NCI-H2107 (cell line): Measurements from ENCODE around the gene DMD.
"Not testable (repeated sequence)": the region's sequence is repeated elsewhere in the genome, so short reads cannot be mapped to it uniquely, and the experiment has no call there.

Experiments
- DNase-seq: peaks from one replicate; lab custom pipeline; 2025; lab: John Stamatoyannopoulos, UW

The DMD gene

DNA sequence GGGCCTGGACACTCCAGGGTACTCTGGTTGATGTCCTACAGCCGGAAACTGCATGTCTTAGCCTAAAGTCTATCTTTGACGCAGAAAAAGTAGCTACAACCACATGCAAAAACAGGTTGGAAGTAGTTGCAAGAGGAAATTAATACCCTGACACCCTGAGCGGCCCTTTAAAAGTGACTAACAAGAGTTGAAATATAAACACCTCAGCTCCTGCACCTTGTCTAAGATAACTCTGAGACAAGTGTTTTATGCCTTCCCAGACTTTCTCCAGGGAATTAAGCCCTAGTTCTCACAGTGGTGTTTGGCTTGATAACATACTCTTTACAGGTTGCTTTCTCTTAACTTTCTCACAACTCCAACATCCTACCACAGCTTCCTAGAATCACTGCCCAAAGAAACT lies 943.1 kb downstream of the DMD start:
- DNase-seq: no peak

DNA sequence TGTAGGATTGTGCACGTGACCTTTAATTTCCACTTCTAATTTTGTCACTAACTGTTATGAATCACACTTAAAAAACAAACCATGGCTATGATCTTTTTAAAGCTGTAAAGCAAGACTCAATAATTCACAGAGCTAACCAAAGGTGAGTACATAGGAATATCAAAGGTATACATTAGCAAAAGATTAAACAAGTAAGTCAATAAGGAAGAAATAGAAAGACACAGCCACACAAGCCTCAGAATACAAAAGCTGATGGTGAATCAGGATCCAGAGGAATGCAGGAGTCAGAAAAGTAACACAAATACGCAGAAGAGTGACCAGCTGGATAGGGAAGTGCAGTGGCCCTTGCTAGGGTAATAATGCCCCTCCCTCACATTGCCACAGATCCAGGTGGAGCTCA lies 943.6 kb downstream of the DMD start:
- DNase-seq: no peak

DNA sequence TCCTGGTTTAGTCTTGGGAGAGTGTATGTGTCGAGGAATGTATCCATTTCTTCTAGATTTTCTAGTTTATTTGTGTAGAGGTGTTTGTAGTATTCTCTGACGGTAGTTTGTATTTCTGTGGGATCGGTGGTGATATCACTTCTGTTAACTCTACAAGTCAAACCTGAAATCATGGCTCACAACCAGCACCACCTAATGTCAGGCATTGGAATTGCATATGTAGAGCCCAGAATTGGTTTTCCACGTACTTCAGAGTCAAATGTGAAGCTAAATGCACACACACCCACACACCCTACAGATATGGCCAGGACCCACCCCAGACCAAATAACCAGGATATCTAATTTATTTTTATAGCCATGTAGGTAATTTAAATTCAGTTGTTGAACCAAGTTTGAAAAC lies 964.7 kb downstream of the DMD start:
- not testable (repeated sequence) for DNase-seq

DNA sequence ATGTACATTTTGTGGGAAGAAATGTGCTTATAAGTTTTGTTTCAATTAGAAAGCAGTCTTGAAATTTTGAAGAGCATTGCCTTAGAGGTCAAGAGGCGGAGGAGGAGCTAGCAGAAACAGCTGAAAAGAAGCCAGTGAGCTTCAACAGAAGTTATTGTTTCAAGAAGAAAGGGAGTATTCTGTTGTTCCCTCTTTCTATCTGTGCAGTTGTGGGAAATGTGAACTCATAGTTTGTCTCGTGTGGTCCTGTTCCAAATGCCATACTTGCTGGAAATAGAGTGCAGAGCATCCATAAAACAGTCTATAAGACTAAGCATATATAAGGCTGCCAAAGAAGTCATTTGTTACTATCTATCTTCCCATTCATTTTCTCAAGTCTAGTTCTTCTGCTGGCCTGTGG lies 1015.7 kb downstream of the DMD start:
- DNase-seq: no peak

DNA sequence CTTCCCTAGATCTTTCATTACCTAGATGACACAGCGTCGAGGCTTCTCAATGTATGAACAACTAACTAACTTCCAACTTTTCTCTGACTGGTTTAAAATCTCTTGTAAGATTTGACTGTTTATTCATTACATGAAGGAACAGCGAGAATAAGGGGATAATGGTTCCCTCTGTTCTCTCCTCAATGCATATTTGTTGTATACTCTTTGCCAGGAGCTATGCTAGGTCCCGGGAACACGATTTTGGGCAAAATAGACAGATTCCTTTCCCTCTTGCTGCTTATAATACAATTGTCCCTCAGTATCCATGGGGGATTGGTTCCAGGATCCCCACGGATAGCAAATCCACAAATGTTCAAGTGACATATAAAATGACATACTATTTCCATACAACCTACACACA lies 1020.0 kb downstream of the DMD start:
- no peak for DNase-seq

DNA sequence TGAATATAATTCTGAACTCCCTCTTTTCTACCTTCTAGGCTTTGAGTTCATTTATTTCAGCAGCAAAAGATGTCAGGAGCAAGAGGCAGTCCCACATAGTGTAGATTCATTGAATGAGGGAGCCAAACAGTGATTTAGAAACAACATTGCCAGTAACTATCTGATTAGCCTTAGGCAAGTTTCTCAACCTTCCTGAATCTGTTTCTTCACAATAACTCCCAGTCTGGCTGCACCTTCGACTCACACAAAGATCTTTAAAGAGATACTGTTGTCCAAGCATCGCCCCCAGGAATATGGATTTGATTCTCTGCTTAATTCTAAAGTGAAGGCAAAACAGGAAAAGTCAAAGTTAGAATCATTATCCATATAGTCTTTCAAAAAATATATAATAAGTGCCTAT lies 1026.2 kb downstream of the DMD start:
- no peak for DNase-seq

DNA sequence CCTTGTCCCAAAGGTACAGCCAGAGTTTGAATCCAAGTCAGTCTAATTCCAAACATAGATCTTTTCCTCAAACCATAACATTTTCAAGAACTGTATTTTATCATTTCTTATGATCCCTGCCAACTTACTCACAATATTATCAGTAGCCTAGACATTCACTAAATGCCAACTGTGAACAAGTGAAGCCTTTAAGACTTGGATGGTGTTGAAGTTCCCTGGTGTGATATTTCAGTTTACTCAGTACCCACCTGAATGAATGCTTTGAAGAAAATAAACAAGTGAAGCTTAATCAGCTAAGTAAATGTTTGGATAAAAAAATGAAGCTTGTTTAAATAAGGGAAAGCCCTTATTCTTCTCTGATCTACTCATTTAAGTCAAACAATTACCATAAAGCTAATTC lies 1028.3 kb downstream of the DMD start:
- DNase-seq: no peak

DNA sequence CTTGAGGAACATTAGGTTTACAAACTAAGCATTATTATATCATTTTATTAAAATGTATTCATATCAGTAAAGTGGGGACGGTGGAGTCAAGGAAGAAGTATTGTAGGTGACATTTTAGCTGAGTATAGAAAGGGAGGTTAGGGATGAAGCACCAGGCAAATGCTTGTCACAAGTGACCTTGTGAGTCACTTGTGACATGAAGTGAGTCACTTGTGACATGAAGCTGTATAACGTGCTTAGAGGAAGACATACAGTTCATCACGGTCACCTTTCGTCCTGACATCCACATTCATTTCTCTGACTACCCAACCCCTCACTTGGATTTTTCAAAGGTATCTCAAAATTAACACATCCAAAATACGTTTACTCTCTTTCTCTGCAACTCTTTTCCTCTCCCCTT lies 1034.8 kb downstream of the DMD start:
- no peak for DNase-seq

DNA sequence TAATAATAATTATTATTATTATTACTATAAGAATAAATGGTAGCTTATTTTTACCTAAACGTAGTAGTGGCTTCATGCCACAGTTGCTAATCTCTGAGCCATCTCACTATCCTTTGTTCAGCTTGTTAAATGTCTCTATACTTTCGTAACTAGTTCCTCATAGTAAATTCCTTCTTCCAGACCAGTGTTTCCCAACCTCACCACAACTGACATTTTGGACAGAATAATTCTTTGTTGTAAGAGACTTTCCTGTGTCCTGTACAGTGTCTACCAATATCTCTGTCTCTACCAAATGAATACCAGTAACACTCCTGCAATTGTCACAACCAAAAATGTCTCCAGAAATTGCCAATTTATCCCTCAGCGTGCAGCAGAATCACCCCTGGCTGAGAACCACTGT lies 1040.9 kb downstream of the DMD start:
- DNase-seq: no peak

DNA sequence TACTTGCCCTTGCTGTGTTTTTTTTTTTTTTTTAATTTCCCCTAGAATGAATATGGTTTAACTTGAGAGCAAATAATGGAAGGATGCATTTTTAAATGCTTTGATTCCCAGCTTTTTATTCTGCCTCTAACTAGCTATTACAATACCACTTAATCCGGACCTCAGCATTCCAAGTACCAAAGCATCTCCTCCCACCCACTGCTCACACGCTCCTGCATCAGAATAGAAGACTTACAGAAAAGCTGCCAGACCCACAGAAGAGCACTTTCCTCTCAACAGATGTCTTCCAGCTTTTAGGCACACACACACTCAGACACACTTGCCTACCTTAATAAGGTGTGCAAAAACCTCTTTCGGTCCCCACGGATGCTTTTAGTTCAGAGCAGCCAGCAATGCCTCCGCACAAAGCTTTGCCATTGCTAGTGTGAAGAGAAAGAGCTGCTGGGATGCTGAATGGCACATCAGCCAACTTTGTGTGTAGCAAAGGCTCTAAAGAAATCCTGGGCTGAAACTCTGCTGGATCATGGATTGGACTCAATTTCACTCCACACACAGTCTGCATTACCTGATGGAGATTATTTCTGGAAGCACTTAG lies 1056.2 kb downstream of the DMD start:
- DNase-seq: no peak

DNA sequence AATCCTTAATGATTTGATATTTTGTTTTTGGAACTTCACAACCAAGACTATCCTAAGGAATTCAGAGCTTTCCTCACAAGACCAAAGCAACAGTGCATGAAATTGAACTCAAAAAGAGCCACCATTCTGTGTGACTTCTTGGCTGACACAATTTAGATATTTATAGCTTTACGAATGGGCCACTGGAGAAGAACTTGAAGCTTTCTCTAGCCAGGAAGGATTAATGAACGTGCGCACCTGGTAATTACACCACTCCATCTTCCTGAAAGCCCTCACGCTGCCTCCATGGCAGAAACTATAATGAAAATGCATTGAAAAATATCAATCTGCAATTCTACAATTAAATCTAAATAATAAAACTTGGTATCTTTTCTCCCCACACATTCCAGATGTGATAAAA lies 1057.8 kb downstream of the DMD start:
- no peak for DNase-seq

DNA sequence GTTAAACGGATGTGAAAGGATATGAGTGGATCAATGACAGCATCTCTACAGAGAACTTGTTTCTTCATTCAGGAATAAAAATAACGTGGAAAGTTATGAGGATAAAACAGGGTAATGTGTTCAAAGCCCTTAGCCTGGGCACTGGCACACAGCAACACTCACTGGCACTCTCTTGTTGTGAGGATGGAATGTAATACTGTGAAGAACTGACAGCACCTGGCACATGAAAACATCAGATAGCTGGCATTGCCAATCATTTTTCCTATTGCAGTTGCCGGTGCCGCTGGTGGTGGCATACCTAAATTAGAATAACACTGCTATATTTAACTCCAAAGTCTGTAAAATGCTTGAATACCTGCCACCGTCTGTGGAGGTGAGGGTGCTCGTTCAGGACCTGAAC lies 1061.2 kb downstream of the DMD start:
- no peak for DNase-seq

DNA sequence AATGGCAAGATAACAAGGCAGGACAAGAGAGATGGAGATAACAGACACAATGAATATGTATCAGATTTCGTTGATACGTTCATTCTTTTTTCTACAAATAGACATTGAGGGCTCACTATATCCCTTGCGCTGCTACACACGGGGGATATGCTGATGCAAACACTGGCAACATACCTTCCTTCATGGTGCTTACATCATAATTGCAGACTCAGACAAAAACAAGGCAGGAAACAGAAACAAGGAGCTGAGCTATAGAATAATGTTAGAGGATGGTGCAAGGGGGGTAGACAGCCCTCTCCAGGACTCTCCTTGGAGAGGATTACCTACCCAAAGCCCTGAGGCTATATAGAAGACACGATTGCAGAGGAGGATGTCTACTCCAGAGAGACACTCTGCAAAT lies 1069.5 kb downstream of the DMD start:
- no peak for DNase-seq

DNA sequence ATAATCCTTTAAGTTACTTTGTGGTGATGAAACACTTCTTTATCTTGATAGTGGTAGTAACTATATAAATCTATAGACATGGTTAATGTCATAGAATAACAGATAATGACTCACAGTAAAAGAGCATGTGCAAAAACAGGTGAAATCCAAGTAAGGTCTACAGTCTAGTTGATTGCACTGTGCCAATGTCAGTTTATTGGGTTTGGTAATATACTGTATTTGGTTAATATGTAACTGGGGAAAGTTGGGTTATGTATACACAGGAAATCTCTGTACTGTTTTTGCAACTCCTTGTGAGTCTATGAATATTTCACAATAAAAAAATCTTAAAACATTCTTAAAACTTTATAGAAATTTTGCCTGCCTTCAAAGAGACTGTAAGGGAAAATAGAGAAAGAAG lies 1071.9 kb downstream of the DMD start:
- no peak for DNase-seq

DNA sequence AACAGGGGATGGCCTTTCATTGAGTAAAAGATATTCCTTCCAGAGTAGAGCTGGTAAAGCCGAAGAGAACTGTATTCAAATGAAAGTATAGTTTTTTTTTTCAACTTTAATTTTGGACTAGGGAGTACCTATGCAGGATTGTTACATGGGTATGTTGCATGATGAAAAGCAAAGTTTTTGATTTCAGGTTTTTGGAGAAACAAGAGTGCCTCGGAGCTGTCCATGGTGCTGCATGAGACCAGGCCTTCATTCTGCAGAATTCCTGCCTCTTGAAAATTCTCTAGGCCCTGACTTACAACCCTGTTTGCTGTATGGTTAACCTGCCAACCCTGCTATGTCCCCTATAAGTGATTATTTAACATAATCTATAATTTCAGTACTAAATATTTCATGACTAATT lies 1073.8 kb downstream of the DMD start:
- DNase-seq: no peak

DNA sequence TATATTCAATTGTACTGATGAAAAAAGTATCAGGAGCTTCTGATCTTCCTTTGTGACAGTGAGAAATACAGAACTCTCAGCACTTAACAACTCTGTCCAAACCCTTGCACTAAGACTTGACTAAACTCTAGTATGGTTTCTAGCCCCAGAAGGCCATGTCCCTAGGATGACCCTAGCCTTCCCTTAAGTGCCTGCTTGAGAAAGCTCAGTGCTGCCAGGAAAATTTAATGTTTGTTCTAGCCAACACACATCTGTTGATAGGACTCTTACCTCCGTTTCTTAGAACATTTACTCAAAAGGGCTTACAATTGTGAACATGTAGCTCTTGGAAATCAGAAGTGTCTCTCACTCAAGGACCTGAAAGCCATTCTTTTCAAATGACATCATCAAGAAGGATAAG lies 1084.4 kb downstream of the DMD start:
- no peak for DNase-seq

DNA sequence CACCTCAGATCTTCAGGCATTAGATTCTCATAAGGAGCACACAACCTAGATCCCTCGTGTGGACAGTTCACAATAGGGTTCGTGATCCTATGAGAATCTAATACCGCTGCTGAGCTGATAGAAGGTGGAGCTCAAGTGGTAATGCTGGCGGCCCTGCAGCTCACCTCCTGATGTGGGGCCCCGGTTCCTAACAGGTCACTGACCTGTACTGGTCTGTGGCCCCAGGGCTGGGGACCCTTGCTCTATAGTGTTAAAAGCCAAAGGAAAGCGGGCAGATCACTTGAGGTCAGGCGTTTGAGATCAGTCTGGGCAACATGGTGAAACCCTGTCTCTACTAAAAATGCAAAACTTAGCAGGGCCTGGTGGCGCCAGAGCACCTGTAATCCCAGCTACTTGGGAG lies 1092.5 kb downstream of the DMD start:
- DNase-seq: no peak

DNA sequence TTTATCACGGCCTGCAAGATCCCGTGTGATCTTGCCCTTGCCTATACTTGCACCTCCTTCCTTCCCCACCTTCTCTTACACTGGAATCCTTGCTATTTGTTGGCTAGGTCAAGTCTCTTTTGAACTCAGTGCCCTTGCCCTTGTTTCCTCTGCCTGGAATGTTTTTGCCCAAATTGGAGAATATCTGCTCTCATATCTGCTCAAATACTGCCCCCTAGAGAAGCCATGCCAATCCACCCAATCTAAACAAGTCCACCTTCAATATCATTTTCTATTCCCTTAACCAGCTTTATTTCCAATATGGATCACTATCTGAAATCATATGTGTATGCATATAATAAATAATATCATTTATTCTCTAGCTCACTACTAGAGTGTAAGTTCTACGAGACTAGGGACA lies 1095.3 kb downstream of the DMD start:
- DNase-seq: no peak

DNA sequence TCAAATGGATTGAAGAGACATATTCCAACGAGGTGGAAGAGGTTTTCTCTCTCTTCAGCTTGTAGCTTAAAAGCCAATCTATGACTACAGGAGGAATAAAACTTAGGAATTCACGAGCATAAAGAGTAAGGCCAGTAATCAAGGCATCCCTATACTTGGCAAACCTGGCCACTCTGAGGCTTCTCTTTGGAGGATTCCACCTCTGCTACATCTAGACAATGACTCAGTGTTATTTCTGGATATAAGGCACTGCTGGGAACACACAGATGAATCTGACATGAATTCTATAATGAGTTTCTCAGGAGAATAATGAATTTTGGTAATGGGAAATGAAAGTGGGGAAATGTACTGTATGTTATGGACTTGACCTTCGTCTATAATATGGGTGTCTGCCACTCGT lies 1123.7 kb downstream of the DMD start:
- DNase-seq: no peak

DNA sequence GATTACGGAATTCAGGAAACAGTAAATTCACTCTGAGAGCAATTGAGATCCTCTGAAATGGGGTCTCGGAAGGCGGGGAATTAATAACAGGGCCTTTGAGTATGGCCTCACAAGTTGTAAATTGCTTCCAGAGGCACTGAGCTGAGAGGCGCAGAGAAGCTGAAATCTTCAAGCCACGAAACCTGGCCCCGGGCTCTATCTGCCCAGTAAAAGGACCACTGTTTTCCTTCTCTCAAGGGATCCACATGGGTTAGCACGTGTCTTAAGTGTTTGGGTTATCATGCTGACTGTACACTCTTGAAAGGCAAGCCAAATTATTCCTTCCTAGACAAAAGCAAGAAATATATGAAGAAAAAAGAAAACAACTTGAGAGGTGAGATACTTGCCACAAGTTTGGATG lies 1126.6 kb downstream of the DMD start:
- no peak for DNase-seq

DNA sequence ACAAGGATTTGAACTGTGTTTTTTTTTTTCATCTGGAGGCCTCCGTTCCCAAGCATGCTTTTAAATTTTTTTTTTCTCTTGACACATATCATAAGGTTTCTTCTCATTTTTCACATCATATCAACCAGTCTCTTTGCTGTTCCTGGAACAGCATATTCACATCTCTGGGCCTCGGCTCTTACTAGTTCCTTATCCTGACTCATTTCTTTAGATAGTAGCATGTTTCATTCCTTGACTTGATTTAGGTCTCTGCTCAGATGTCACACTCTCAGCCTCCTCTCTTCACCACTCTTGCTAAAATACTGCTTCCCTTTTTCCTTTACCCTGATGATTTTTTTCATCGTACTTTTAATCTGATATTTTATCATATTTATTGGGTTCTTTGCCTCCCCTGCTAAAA lies 1163.1 kb downstream of the DMD start:
- no peak for DNase-seq

DNA sequence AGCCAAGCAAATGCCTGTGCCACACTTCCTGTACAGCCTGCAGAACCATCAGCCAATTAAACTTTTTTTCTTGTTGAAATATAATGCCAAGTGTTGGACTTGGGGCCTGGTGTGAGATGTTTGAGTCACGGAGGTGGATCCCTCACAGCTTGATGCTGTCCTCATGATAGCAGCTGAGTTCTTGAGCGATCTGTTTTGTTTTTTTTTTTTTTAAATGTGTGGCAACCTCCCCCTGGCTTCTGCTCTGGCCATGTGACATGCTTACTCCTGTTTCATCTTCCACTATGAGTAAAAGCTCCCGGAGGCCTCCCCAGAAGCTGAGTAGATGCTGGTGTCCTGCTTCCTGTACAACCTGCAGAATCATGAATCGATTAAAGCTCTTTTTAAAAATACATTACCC lies 1166.2 kb downstream of the DMD start:
- DNase-seq: no peak

DNA sequence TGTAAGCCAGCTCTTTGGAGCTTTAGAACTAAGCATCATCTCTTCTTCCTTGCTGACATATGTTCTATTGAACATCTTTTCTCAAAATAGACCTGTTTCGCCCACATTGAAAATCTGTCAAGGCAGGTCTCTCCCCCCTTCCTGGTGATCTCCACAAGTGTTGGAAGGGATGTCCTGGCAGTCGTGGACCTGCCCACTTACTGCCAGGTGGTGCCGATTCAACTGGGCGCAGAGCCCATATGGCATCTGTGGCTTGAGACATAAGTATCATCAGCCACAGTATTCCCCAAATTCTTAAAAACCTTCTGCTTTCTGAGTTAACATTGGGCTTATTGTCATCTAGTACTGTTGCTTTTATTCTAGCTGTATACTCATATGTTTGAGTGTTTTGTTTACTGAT lies 1170.2 kb downstream of the DMD start:
- no peak for DNase-seq

DNA sequence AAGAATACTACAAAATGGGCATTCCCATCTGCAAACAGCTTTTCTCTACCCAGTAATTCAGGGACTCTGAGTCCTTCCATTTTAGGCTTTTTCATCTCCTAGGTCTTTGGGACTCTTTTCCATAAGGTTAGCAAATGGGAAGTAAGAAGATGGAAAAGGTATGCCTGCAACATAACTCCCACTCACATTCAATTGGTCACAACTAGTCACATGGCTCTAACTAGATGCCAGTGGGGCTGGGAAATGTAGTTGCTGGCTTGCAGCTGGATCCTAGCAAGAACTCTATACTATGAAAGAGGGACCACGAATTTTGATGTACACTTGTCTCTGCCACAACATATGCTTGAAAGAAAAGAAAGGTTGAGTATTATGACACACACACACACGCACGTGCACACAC lies 1184.6 kb downstream of the DMD start:
- DNase-seq: no peak

DNA sequence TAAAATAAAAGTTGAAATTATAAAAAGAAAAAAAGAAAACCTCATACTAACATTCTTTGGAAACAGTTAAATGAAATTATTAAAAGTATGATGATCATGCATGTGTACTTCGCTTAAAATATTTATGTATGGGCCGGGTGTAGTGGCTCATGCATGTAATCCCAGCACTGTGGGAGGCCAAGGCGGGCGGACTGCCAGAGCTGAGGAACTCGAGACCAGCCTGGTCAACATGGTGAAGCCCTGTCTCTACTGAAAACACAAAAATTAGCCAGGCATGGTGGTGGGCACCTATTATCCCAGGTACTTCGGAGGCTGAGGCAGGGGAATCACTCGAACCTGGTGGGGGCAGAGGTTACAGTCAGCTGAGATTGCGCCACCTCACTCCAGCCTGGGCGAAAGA lies 1187.3 kb downstream of the DMD start:
- DNase-seq: no peak
